Measurements from ENCODE around the gene ANKRD6.

Gene ANKRD6

DNA sequence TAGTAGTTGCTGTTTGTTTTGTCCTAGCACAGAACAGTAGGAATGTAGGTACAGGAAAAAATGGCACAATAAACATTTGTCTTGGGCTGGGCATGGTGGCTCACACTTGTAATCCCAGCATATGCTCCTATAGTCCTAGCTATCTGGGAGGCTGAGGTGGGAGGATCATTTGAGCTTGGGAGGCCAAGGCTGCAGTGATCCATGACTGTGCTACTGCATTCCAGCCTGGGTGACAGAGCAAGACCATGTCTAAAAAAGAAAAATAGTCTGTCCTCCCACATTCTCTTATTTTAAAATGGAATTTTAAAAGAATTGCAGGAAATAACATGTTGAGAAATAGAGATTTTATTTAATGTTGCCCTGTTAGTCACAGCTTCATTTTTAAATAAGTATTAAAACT lies 87.8 kb downstream of the ANKRD6 start:
- DNase-seq: no peak

DNA sequence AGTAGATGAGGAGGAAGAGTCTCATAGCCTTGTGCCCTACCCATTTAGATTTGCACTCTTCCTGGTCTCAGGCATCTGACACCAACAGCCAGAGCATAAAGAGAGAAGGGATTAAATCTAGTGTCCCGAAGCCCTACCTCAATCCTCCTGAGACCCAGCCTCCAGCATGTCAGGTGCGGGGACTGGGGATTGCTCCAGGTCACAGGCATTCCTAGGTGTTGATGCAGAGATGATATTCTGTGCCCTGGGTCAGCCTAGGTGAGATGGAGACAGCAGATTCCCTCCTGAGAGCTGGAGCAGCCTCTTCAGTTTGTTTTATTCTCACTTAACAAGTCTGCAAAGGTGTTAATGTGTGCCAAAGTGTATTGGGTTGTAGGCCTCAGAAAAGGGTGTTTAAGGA lies 89.8 kb downstream of the ANKRD6 start:
- no peak for DNase-seq

DNA sequence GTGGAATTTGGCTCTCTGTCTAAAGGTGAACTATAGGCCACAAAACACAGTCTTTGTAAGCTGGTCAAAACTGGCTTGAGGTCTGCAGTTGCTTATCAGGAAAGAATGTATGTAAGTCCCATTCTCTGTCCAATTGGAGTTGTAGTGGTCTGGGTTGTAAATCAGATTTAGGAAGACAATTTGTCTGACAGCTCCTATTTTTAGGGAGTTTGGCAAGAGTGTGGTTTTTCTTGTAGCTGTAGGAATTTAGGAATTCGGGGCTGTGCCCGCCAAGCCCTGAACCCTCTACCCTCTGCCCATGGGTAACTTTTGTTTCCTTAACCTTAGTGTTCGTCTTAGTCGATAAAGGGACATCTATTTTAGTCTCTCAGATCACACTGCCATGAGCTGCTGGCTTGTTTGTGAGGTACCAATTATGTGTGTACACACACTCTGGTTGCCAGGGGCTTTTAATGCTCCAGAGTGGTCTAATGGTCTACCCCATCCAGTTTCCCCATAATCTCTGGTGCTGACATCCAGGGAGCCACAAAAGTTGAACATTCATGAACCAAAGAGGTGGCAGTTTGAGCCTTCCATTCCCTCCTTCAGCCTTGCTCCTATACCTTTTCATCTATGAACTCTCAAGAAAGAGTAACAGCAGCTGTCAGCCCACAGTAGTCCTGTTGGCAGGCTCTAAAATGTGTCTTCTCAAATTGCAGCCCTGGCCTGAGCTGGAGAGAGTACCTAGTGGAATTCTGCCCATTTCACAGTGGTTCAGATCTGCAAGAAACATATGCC lies 93.0 kb downstream of the ANKRD6 start:
- DNase-seq: no peak

DNA sequence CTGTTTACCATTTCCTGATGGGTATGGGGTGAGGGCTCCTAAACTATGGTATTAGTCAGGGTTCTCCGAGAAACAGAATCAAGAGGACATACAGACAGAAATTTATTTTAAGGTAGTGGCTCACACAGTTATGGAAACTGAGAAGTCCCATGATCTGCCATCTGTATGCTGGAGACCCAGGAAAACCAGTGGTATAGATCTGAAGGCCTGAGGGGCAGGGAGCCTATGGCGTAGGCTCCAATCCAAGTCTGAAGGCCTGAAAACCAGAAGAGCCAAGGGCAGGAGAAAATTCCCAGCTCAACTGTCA lies 93.6 kb downstream of the ANKRD6 start:
- DNase-seq: no peak

DNA sequence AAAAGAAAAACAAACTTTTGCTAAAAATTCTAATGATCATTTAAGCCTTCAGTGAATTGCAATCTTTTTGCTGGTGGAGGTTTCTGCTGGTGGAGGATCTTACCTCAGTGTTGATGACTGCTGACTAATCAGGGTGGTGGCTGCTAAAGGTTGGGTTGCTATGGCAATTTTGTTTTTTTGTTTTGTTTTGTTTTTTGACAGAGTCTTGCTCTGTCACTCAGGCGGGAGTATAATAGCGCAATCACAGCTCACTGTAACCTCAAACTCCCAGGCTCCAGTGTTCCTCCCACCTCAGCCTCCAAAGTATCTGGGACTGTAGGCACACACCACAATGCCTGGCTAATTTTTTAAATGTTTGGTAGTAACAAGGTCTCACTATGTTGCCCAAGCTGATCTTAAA lies 94.7 kb downstream of the ANKRD6 start:
- DNase-seq: no peak

DNA sequence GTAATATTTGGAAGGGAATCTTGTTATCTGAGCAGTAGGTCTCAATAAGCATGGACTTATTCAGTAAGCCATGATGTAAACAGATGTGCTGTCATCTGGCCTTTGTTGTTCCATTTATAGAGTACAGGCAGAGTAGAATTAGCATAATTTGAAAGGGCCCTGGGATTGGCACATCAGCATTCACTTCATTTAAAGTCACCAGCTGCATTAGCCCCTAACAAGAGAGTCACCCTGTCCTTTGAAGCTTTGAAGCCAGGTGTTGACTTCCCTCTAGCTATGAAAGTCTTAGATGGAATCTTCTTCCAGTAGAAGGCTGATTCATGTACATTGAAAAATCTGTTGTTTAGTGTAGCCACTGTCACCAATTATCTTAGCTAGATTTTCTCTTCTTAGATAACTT lies 95.9 kb downstream of the ANKRD6 start:
- no peak for DNase-seq

DNA sequence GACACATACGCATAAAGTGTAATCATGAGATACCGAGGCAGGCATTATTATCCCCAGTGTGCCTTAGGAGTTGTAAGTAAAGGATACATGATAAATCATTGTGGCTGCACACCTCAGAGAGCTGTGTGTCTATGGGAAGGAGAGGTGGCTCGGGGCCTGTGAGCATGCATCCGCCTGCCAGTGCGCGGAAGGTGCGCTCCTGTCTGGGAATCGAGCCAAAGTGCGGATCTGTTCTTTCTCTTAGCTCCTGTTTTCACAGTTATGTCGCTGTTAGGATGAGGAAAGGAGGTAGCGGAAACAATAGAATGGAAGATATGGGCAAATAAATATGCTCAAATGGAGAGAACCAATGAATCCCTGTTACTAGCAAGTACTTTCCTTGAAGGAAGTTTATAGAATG lies 98.0 kb downstream of the ANKRD6 start:
- no peak for DNase-seq

DNA sequence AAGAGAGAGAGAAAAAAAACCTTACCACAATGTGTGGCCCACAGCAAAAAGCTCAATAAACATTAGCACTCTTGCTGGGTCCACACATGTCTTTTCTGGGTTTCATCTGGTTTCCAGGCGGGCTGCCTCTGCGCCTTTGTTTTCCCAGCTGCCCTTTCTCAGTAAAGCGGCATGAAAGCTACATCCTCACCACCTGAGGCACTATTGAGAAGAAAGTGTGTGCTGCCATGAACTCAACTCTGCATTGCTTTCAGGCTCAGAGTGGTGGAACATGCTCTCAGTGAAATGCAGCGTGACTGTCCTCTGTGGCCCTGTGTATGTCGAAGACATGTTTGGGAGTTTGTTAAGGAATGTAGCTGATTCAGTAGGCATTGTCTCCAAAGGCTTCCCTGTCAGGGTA lies 103.3 kb downstream of the ANKRD6 start:
- no peak for DNase-seq

DNA sequence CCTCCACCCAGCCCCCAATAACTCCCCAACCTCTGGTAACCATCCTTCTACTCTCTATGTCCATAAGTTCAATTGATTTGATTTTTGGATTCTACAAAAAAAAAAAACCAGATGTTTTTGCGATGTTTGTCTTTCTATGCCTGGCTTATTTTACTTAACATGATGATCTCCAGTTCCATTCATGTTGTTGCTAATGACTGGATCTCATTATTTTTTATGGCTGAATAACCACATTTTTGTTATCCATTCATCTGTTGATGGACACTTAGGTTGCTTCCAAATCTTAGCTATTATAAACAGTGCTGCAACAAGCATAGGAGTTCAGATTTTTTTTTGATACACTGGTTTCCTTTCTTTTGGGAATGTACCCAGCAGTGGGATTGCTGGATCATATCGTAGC lies 106.8 kb downstream of the ANKRD6 start:
- DNase-seq: no peak

DNA sequence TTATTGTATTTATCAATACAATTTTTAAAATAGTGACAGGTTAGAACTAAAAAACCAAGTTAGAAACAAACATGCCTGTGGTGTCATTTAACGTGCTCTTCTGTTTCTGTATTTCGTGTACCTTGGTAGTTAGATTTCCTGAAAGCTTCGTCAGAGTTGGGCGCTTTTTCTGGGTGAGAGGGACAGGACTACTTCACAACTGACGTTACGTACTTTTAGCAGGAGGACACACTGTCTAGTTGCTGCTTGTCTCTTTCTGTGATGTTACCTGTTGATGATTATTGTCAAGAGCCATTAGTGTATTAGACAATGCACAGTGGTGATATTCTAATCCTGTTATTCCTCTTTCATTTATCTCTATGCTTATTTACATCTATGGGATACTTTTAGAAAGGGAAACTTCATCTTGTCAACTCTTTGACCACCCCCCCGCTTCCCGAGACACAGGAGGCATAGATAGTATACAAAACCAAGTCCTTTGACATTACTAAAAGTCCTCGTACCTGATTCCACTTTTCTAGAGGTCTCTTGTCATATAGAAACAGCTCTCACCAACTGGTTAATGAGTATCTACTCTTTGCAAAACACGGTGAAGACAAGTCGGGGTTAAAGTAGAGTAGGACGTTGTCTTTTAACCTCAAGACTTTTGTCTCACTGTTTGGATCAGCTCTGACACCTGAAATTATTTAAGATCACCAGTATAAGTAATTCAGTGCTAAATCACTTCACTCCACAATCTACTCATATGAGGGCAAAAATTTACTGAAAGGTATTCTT lies 109.3 kb downstream of the ANKRD6 start:
- no peak for DNase-seq

DNA sequence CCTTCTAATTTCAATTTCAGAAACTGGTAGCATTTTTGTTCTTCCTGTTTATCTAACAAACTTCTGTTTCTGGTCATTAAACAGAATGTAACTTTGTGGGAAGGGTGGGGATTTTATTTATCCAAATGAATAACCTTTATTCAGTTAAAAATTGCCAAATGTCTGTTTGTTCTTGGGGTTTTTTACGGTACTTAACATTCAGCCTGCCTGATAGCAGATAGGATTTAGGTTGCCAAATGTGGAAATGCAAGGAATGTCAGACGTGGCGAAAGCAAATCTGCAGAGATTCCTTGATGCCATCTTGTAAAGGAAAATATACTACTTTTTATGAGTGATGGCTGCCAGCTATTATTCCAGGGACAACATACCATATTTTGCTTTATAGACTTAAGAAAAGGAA lies 109.9 kb downstream of the ANKRD6 start:
- DNase-seq: no peak

DNA sequence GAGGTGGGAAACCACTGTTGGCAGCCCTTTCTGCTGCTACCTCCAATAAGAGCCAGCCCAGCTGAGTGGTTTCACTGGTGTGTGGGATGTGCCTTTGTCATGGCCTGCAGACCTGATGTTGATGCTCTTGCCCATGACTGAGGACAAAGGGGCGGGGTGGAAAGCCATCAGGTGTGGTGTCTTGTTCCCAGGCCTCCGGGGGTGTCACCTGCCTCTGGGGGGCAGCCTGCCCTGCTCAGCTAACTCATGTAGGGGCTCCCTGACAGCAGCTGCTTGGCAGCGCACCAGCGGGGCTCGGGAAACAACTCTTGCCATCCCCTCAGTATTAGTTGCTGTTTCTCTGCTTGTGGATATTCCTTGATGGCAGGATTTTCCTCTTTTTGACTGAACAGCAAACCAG lies 114.3 kb downstream of the ANKRD6 start:
- no peak for DNase-seq

DNA sequence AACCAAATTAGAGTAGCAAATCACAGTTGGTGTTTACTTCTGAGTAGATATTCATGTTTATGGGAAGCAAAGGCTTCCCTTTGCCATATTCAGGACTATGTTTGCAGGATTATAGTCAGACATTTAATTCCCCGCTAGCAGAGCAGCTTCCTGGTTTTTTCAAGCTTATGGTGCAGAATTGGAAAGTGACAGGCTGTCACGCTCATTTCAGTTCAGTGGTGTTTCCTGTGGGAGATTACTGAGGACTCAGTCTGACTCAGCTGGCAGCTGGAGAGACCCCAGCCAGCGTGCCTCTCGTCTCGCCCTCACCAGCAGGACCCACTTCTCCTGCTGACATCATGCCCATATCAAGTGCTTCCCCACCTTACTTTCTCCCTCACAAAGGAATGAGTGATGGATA lies 120.5 kb downstream of the ANKRD6 start:
- no peak for DNase-seq

DNA sequence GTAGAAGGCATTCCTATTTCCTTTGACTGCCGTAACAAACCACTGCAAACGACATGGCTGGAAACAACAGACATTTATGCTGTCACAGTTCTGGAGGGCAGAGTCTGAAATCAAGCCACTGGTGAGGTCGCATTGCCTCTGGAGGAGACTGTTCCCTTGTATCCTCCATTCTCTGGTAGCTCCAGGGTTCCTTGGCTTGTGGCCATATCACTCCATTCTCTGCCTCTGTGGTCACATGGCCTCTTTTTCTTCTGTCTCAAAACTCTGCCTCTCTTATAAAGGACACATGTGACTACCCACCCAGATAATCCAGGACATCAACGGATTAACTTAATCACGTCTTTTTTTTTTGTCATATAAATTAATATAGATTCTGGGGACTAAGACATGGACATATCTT lies 121.2 kb downstream of the ANKRD6 start:
- DNase-seq: no peak

DNA sequence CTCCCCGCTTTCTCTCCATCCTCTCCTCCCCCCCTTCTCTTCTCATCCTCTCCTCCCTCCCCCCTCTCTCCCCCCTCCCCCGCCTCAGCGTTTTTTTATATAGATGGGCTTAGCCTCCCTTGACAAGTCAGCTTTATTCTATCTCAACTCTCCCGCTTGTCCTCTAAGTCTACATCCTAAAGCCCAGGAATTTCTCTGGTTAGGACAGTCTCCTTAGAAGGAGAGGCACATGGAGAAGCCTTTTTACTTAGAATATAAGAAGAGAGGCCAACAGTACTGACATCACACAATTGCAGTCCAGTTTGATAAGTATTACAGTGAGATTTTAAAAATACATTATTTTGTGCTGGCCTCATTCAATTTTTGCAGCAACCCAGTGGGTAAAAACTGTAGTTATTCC lies 122.1 kb downstream of the ANKRD6 start:
- DNase-seq: no peak

DNA sequence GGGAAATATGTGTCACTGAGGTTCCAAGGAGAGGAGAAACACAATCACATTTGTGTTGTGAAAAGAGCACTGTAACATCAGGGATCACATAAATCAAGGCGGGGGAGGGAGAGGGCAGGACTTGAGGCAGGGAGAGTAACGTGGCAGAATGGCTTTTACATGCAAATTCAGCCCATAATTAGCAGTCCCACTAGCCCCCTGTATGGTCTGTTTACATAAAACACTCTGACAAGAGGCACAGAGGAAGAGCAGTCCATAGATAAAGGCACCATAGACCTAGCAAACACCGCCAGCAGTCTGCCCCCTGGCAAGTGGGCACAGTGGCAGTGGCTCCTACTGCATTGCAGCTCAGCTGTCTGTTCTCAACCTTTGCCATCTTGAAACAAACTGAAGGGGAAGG lies 122.9 kb downstream of the ANKRD6 start:
- DNase-seq: no peak

DNA sequence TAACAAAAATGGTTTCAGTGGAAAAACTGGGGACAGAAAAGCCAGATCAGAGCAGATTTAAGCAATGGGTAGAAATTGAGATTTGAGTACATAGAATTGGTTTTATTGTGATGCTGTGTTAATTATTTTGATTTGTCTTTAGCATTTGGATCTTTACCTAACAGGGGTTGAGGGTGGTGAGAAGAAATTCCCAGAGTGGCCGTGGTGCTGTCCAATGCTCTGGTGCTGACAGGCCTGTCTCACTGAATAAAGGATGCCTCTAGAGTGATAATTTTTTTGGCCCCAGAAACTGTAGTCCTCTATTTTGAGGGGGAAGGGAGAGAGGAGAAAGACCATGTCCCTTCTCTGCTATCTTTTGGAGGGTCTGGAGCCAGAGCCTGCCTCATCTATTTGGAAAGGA lies 126.5 kb downstream of the ANKRD6 start:
- no peak for DNase-seq

DNA sequence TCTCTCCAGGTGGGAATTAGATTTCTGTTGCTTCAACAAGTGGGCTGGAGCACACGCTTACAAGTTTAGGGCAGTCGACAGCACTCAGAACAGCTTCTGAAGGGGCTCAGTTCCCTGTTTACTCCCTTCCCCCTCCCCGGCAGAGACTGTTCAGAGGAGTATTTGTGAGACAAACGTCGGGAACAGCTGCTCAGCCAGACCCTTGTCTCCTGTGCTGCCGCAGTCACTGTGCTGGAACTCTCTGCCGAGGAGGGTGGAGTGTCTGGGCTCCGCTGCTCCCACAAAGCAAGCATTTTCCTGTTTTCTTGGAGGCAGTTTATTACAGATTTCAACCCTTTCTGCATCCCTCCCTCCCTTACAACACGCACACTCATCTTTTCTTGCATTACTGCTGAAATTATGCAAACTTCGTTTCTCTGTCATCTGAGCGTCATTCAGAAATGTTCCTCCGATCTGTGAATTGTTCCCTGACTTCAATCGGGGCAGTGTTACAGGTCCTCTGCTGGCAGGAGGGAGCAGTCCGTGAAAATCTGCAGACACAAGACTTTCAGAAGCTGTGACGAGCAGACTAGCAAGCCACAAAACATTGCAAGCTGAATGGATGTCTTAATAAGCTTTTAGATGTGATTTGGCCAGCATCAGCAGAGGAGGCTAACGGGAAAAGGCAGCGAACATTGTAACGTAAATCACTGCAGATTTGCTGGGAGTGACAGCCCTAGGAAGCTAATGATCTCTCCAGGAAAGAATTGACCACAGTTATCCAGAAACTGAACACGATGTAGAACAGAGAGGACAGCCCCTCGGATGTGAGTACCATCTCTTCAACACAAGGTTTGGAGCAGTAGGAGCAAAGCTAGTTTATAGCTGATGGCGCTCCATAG lies 129.4 kb downstream of the ANKRD6 start:
- DNase-seq: no peak

DNA sequence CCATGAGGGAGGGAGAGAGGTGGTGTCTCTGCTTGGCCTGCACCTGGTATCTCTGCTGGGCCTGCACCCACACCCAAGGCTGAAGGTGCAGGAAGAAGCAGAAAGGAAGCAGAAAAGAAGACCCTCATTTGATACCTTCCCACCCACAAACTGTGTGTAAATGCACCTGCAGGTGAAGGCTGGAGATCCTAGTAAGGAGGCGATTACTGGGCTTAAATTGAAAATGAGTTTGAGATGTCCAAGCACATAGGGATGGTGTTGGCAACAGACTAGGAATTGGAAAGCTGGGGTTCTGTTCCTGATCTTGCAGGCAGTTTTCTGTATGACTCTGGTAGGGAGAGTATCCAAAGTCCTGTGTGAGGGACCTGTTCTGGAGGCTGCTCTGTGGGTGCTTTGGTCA lies 130.9 kb downstream of the ANKRD6 start:
- DNase-seq: no peak

DNA sequence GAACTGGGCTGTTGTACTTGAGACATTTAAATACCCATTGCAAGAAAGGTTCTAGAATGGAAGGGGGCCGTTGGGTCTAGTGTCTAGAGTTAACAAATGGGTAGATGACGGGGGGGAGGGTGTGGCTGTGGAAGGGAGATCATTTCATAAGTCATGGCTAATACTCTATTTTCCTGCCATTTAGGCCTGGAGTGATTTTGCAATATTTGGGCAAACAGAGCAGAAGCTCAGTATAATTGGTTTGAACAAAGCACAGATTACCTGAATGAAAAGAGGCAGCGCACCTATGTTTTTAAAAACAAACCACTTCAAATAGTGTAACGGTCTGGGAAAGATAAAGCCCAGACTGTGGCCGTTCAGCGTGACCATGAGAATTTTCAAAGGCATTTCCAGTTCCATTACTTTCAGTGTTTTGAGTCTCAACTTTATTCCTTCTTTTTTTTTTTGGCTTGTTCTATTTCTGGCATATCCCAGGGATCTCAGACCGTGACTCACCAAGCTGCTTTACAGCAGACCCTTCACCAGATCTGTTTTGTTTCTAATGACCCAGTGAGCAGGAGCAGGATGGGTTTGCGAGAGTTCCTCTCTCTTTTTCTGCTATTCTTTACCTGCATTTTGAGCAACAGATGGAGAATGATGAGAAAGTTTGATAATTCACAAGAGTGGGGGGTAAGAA lies 131.9 kb downstream of the ANKRD6 start:
- no peak for DNase-seq

DNA sequence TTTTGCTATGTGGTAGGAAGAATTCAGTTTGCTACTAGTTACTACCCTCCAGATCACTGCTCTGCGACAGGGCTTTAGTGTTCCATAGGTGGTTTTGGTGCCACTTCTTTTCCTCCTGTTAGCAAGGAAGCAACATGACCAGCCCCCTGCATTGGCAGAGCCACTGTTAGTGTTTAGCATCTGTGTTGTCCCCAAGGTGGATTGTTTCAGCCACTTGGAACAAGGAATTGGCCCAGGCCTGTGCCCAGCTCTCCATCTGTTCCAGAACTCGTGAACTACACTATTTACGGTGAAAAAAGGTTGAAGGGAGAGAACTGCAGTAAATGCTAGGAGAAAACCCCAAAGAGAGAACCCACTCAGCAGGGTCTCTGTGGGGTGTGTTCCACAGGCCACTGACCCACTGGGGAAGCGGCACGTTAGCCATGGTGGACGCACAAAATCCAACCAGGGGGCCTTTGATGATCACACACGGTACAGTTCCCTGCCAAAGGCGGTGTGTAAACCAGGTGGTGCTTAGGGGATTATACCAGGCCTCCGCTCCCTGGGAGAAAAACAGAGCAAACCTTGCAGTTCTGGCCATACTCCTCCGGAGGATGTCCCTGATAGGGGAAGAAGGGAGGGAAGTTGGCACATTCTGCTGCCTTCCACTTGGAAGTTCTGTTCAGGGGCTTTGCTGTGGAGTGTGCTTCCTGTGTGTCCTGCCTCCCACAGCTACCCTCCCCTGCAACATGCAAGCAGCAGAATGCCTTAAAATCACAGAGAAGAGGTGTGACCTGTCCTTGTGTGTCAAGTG lies 133.3 kb downstream of the ANKRD6 start:
- no peak for DNase-seq

DNA sequence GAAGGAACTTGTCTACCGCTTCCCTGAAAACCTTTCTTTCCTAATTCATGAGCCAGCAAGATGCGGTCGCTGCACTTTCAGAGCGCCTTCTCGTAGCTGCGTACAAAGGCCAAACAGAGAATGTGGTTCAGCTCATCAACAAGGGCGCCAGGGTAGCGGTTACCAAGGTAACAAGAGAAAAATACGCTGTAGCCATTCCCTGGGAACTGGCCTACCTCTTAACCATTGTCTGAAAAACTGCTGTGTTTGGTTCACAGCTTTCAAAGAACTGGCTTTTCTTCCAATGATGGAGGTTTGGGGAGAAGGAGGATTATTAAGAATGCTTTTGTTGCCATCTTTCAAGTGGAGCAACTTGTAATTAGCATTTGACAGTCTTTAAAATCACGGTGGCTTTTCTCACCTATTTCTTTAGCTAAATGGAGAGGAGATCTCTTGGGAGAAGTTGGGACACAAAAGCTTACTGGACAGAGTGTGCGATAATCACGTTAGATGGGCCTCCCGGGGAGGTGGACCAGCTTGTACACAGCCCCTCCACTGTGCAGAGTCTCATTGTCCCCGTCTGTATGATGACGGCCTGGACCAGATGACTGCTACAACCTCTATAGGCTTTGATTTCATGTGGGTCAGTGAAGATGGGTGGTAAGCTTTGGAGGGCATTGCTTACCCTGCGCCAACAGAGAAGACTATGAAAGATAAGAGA lies 134.1 kb downstream of the ANKRD6 start:
- no peak for DNase-seq
